Gastroesophageal sphincter (tissue), 3 donors: ENCODE results near the gene RCCD1.

Experiments used
- EP300 ChIP-seq: sonication (generic); formaldehyde crosslinking; IDR thresholded peaks from one replicate; pipeline ENCODE4 v1.6.1; 2017; ENCODE audit warnings: antibody characterized with exemption, mild to moderate bottlenecking
- TF ChIP-seq, protein P1 (sequence below), 4 experiments: fragments of 200-600 bp in 2 of 4; fragments of 450-650 bp in 2 of 4; sonication (generic) in 1 of 4; IDR thresholded peaks; one replicate each; pipeline ENCODE4 v1.5.1; 2017 to 2019; ENCODE audit warnings: antibody characterized with exemption in 4 of 4, mild to moderate bottlenecking in 2 of 4, moderate library complexity in 2 of 4

DNA sequence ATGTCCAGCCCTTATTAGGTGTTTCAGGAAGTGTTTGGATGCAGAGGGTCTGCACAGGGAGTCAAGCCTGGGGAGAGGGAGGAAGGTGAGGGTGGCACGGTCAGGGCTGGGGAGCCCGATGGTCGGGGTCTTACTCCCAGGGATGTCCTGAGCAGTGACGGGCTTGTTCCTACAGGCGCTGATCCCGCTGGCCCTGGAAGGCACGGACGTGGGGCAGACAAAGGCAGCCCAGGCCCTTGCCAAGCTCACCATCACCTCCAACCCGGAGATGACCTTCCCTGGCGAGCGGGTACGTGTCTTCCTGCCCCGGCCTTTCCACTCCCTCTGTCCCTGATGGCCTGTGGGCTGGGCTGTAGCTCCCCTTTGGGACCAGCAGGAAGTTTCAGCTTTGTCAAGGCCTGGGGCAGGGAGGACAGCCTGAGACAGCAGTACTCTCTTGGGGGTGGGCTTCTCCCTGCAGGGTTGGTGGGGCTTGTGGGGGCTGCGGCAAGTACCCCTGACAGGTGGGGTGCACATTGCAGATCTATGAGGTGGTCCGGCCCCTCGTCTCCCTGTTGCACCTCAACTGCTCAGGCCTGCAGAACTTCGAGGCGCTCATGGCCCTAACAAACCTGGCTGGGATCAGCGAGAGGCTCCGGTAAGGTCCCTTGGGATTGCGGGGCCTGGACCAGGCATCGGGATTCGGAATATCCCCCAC is 4.6 kb upstream of the RCCD1 start:
- TF ChIP-seq EP300 = no peak
- TF ChIP-seq, protein P1, sequence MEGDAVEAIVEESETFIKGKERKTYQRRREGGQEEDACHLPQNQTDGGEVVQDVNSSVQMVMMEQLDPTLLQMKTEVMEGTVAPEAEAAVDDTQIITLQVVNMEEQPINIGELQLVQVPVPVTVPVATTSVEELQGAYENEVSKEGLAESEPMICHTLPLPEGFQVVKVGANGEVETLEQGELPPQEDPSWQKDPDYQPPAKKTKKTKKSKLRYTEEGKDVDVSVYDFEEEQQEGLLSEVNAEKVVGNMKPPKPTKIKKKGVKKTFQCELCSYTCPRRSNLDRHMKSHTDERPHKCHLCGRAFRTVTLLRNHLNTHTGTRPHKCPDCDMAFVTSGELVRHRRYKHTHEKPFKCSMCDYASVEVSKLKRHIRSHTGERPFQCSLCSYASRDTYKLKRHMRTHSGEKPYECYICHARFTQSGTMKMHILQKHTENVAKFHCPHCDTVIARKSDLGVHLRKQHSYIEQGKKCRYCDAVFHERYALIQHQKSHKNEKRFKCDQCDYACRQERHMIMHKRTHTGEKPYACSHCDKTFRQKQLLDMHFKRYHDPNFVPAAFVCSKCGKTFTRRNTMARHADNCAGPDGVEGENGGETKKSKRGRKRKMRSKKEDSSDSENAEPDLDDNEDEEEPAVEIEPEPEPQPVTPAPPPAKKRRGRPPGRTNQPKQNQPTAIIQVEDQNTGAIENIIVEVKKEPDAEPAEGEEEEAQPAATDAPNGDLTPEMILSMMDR (IDR thresholded peaks at IDR 0.05) = no peak
